Bladder microvascular endothelial cell (primary cell): ENCODE measurements around the gene FRMD4B. TPM values are rescaled to one million over a fixed set of nuclear protein-coding genes. Genes with fewer than 3 reads are reported as not detected.

Experiments
- total RNA-seq: library from RNA; depleted of rRNA; stranded (reverse); fragments of >200 nt; gene quantifications from 2 replicates; pipeline ENCODE4 v1.2.3, GENCODE V29; 2014

Gene FRMD4B
- 34.6 and 82.0 TPM in 2 replicates for total RNA-seq

DNA sequence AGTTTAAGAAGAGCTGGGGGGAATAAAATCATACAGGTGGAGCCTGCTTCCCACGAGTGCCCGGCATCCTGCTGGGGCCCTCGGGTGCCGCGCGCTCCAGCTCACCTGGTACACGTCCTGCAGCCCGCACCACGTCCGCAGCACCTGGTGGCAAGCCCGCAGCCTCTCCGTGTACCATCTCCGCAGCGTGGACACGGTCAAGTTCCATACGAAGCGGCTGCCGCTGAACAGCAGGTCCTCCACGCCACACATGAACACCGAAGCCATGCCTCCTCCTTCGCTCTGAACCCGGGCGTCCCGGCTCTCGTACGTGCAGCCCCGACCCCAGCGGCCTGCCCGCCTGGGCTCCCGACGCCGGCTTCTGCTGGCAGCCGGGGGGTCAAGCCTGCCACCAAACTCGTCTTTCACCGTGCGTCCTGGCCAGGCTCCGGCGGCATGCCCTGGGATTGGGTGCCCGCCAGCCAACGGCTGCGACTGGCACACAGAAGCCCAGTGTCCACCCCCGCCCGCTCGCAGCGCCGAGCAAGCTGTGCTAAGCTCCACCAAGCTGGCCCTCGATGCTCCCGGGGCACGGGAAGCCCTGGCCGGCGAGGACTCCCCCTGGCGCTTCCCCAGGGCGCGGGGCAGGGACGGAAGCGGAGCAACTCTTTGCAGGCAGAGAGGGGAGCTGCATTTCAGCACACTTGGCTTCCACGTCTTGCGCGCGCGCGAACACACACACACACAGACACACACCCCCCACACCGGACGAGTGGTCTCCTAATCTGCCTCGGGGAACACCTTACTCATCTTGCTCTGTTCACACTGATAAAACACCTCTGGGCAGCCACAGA, at the start of gene FRMD4B:
Gene FRMD4B (minus strand): TSS at position 366 of the 833 bp plus-strand sequence. CDS start 99 bp downstream, at position 267.

DNA sequence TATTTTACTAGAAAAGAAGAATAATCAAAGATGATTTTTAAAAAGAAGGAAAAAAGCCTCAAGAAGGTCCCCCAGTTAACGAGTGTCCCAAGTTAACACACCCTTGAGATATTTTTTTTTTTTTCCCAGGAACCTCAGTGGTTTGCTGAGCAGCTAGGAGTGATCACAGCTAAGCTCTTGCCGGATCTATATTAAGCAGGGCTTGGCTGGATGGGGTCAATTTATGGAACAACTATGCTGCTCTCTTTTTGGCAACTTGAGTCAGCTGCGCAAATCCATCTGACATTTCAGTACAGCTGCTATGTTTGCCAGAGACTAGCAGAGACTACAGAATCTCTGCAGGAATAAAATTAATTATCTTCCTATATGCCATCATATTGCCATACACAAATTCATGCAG, 263.5 kb downstream of the FRMD4B start, which contains the start of gene LMOD3:
Gene LMOD3 (minus strand): TSS at position 193 of the 400 bp plus-strand sequence. CDS start 209 bp downstream, outside the sequence.

